NCI-H446 treated with DMSO at 0.1 percent for 48 hours (cell line): ENCODE results near the gene SPIN2B.

Experiments
- DNase-seq: peaks from one replicate; lab custom pipeline; 2025; lab: John Stamatoyannopoulos, UW

The SPIN2B gene

GRCh38 chrX:57070185-57070984 is 51.0 kb downstream of the SPIN2B start:
- DNase-seq: no peak
